NT2/D1 (cell line): Measurements from ENCODE around the gene TSC22D2.

ENCODE experiments used
- SUZ12 ChIP-seq: IDR thresholded peaks from 2 replicates; pipeline ENCODE4 v1.6.1; 2011; ENCODE audit not compliant: insufficient read length, insufficient read depth; ENCODE audit errors: extremely low read depth
- YY1 ChIP-seq: IDR thresholded peaks from 2 replicates; pipeline ENCODE4 v1.6.1; 2011; ENCODE audit not compliant: insufficient read length, insufficient read depth
- ZNF274 ChIP-seq: IDR thresholded peaks from 2 replicates; pipeline ENCODE4 v1.6.1; 2011; ENCODE audit warnings: mild to moderate bottlenecking, low read depth, low read length

GRCh38 chr3:150488867-150489266 is 80.8 kb downstream of the TSC22D2 start:
- TF ChIP-seq YY1 (no peak), SUZ12 (no peak), ZNF274 (no peak)
